B cell (primary cell): ENCODE data around the gene CTPS2. TPM values are rescaled to one million over a fixed set of nuclear protein-coding genes. Genes with fewer than 3 reads are reported as not detected.

ENCODE experiments used
- ATAC-seq: fragments of 200-7000 bp; cut with Tn5 transposase; one replicate; pipeline ENCODE4 v1.10.0; 2021; ENCODE audit warnings: low read depth, mild to moderate bottlenecking, moderate number of reproducible peaks, moderate library complexity
- CTCF ChIA-PET: fragments of 350-600 bp; sonication (Branson Sonifier 250); formaldehyde crosslinking; loops from one replicate; lab custom pipeline; 2021; ENCODE audit warnings: antibody characterized with exemption, inconsistent platforms; lab: Charles Lee
- POLR2A ChIA-PET: fragments of 350-600 bp; sonication (Branson Sonifier 250); formaldehyde crosslinking; loops from one replicate; lab custom pipeline; 2021; ENCODE audit warnings: antibody characterized with exemption; lab: Charles Lee
- DNase-seq: peaks from one replicate; pipeline ENCODE4 v3.0.0; 2013
- H2AFZ ChIP-seq: 2 replicates; pipeline ENCODE4 v1.6.1; 2012; ENCODE audit warnings: mild to moderate bottlenecking, low read depth, low read length; ENCODE audit not compliant: insufficient read depth, poor library complexity, severe bottlenecking
- H3K27ac ChIP-seq, 2 donors: 1 replicate in 1 of 2; 2 replicates in 1 of 2; pipeline ENCODE4 v1.5.1; 2012 to 2013; ENCODE audit warnings: low read length in 2 of 2, mild to moderate bottlenecking in 2 of 2, moderate library complexity in 1 of 2
- H3K27me3 ChIP-seq, 4 experiments: fragments of 200-600 bp in 1 of 4; sonication (generic) in 1 of 4; replicated peaks in 1 of 4; 1 replicate in 2 of 4; 2 replicates in 2 of 4; pipeline versions ENCODE4 v1.6.1 to v1.7.0; 2013 to 2016; ENCODE audit warnings: low read length in 3 of 4, mild to moderate bottlenecking in 2 of 4, mixed read lengths in 1 of 4, moderate library complexity in 1 of 4; ENCODE audit not compliant: insufficient read depth in 4 of 4, control insufficient read depth in 3 of 4; ENCODE audit errors: control extremely low read depth in 1 of 4
- H3K36me3 ChIP-seq, 2 experiments: replicated peaks in 1 of 2; 1 replicate in 1 of 2; 2 replicates in 1 of 2; pipeline versions ENCODE4 v1.6.1 to v1.7.1; 2013; ENCODE audit warnings: low read length in 1 of 2; ENCODE audit not compliant: insufficient read depth in 2 of 2, control insufficient read depth in 1 of 2; ENCODE audit errors: control extremely low read depth in 1 of 2, extremely low read depth in 1 of 2
- H3K4me1 ChIP-seq, 2 donors: fragments of 200-600 bp in 1 of 2; sonication (generic) in 1 of 2; 1 replicate in 1 of 2; 2 replicates in 1 of 2; pipeline versions ENCODE4 v1.5.1 to v1.6.1; 2013 to 2017; ENCODE audit warnings: low read length in 2 of 2; ENCODE audit not compliant: control insufficient read depth in 2 of 2, insufficient read depth in 2 of 2
- H3K4me2 ChIP-seq: replicated peaks from 2 replicates; pipeline ENCODE3; 2012; ENCODE audit warnings: mild to moderate bottlenecking, low read depth, low read length; ENCODE audit not compliant: poor library complexity, severe bottlenecking
- H3K4me3 ChIP-seq, 5 experiments: fragments of 200-600 bp in 1 of 5; sonication (generic) in 1 of 5; 1 replicate in 3 of 5; 2 replicates in 2 of 5; pipeline versions ENCODE4 v1.5.1 to v1.7.0; 2011 to 2016; ENCODE audit warnings: low read length in 4 of 5, mild to moderate bottlenecking in 4 of 5, low read depth in 2 of 5, control low read depth in 1 of 5, moderate library complexity in 1 of 5; ENCODE audit not compliant: insufficient read depth in 1 of 5; ENCODE audit errors: control extremely low read depth in 1 of 5, extremely low read depth in 1 of 5
- H3K79me2 ChIP-seq: fragments of 200-600 bp; sonication (generic); one replicate; pipeline ENCODE4 v1.6.0; 2016; ENCODE audit warnings: low read length; ENCODE audit not compliant: control insufficient read depth, insufficient read depth
- H3K9ac ChIP-seq: fragments of 200-600 bp; sonication (generic); 2 replicates; pipeline ENCODE4 v1.6.1; 2017; ENCODE audit warnings: mild to moderate bottlenecking, low read length, moderate library complexity
- H3K9me3 ChIP-seq, 3 donors: one replicate each; pipeline versions ENCODE4 v1.6.1 to v1.7.1; 2013; ENCODE audit warnings: low read length in 2 of 3; ENCODE audit not compliant: control insufficient read depth in 2 of 3, insufficient read depth in 1 of 3; ENCODE audit errors: control extremely low read depth in 1 of 3
- H4K20me1 ChIP-seq: 2 replicates; pipeline ENCODE4 v1.6.0; 2012; ENCODE audit warnings: mild to moderate bottlenecking, low read length; ENCODE audit not compliant: insufficient read depth, control insufficient read depth, poor library complexity, severe bottlenecking
- H3K27ac Mint-ChIP-seq: one replicate; pipeline ENCODE4 v1.8.0; 2021; ENCODE audit warnings: mixed read lengths
- H3K27me3 Mint-ChIP-seq: one replicate; pipeline ENCODE4 v1.8.0; 2021; ENCODE audit warnings: mixed read lengths
- H3K4me1 Mint-ChIP-seq: one replicate; pipeline ENCODE4 v1.8.0; 2021; ENCODE audit warnings: mixed read lengths
- H3K4me3 Mint-ChIP-seq: one replicate; pipeline ENCODE4 v1.8.0; 2021; ENCODE audit warnings: mixed read lengths
- H3K9me3 Mint-ChIP-seq: one replicate; pipeline ENCODE4 v1.8.0; 2022; ENCODE audit warnings: mixed read lengths; ENCODE audit not compliant: insufficient read depth
- EZH2 ChIP-seq: IDR thresholded peaks from 2 replicates; pipeline ENCODE4 v1.6.1; 2012; ENCODE audit warnings: borderline replicate concordance, low read depth, mild to moderate bottlenecking, moderate library complexity, low read length; ENCODE audit not compliant: insufficient read depth, poor library complexity, severe bottlenecking
- WGBS: methylation state at CpG from one replicate; pipeline ENCODE4 v1.1.5; 2013; ENCODE audit warnings: missing lambda C conversion rate; ENCODE audit not compliant: insufficient coverage; 5-methylcytosine and 5-hydroxymethylcytosine counted together
- intact Hi-C: fragments of 100-400 bp; cut with micrococcal nuclease; formaldehyde crosslinking; loops from one replicate; pipeline ENCODE4 v1.10.0; 2022
- polyA plus RNA-seq: library from polyadenylated mRNA; depleted of rRNA; stranded (reverse); fragments of >200 nt; gene quantifications from 2 replicates; pipeline ENCODE4 v1.2.3, GENCODE V29; 2012
- total RNA-seq, 2 donors: library from RNA; stranded (reverse); fragments of 120-200 nt in 1 of 2; gene quantifications; 1 replicate in 1 of 2; 2 replicates in 1 of 2; pipeline versions ENCODE4 v1.2.3 to v1.2.4, GENCODE V29; 2013 to 2022
- TF ChIP-seq, protein P1 (sequence below): fragments of 200-600 bp; IDR thresholded peaks from one replicate; pipeline ENCODE4 v1.8.0; 2022; ENCODE audit warnings: antibody characterized with exemption, mild to moderate bottlenecking

CTPS2 gene
- total and polyA plus RNA-seq, 2 donors (not counting 1 experiment from before 2014, with no cell fraction given): 2.5 to 11.7 TPM

GRCh38 chrX:16725072-16725471, 12.6 kb upstream of the CTPS2 start:
- Histone ChIP-seq H2AFZ (no peak overlapping the region), H3K4me1 (peaks cover 6 to 10% of the 10 kb centered on the region in 2 donors), H3K4me2 (no peak overlapping the region), H3K27me3 (no peaks in the 10 kb centered on the region), H3K36me3 (no peaks in the 10 kb centered on the region), H3K4me3 (no peak overlapping the region), H4K20me1 (peaks cover 13% of the 10 kb centered on the region), H3K9ac (no peak overlapping the region), H3K9me3 (no peaks in the 10 kb centered on the region), H3K27ac (no peak overlapping the region), H3K79me2 (peaks cover 72% of the 10 kb centered on the region)
- no peak for DNase-seq
- 100% methylated on average over 1 of the region's 7 CpGs for WGBS
- Mint-ChIP-seq H3K27ac (no peak overlapping the region), H3K27me3 (no peaks in the 10 kb centered on the region), H3K4me1 (peaks cover 16% of the 10 kb centered on the region), H3K4me3 (no peak overlapping the region), H3K9me3 (no peaks in the 10 kb centered on the region)
- ChIA-PET POLR2A (no interaction called here), CTCF (no interaction called here)
- TF ChIP-seq, protein P1, sequence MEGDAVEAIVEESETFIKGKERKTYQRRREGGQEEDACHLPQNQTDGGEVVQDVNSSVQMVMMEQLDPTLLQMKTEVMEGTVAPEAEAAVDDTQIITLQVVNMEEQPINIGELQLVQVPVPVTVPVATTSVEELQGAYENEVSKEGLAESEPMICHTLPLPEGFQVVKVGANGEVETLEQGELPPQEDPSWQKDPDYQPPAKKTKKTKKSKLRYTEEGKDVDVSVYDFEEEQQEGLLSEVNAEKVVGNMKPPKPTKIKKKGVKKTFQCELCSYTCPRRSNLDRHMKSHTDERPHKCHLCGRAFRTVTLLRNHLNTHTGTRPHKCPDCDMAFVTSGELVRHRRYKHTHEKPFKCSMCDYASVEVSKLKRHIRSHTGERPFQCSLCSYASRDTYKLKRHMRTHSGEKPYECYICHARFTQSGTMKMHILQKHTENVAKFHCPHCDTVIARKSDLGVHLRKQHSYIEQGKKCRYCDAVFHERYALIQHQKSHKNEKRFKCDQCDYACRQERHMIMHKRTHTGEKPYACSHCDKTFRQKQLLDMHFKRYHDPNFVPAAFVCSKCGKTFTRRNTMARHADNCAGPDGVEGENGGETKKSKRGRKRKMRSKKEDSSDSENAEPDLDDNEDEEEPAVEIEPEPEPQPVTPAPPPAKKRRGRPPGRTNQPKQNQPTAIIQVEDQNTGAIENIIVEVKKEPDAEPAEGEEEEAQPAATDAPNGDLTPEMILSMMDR: no peak
- no peak for TF ChIP-seq EZH2
- intact Hi-C loops: no loop called here
- no peak for ATAC-seq

GRCh38 chrX:16722481-16722880, 10.0 kb upstream of the CTPS2 start:
- POLR2A ChIA-PET: no interaction called here
- H3K27ac ChIP-seq: no peak overlapping the region
- H3K27me3 Mint-ChIP-seq: no peaks in the 10 kb centered on the region

More at GRCh38 chrX:16722481-16722880, 10.0 kb upstream of the CTPS2 start:
- peaks cover 7 to 17% of the 10 kb centered on the region in 2 donors for H3K4me1 ChIP-seq
- Mint-ChIP-seq H3K9me3 (no peaks in the 10 kb centered on the region), H3K27ac (no peak overlapping the region), H3K4me1 (peaks cover 23% of the 10 kb centered on the region), H3K4me3 (no peak overlapping the region)
- no peak overlapping the region for H3K4me2 ChIP-seq
- H3K79me2 ChIP-seq: peaks cover 77% of the 10 kb centered on the region
- CTCF ChIA-PET: no interaction called here
- WGBS: no CpG with 5 or more reads among the region's 4 CpGs
- no peaks in the 10 kb centered on the region for H3K36me3 ChIP-seq
- peaks cover 13% of the 10 kb centered on the region for H4K20me1 ChIP-seq
- TF ChIP-seq EZH2: no peak
- intact Hi-C loops: loop anchor here (5.0 kb wide), 1 partner anchor 150 kb away; the partner anchor contains the start of gene RBBP7
- no peak for DNase-seq
- no peaks in the 10 kb centered on the region for H3K27me3 ChIP-seq
- H3K9me3 ChIP-seq: no peaks in the 10 kb centered on the region
- H2AFZ ChIP-seq: no peak overlapping the region
- no peak overlapping the region for H3K4me3 ChIP-seq
- no peak for ATAC-seq
- H3K9ac ChIP-seq: no peak overlapping the region
